Neural cell (in vitro differentiated cells): ENCODE results near the gene CAPN5. TPM values are rescaled to one million over a fixed set of nuclear protein-coding genes. Genes with fewer than 3 reads are reported as not detected.

Experiments used
- H2AFZ ChIP-seq: fragments of 200-600, 300-800 bp; sonication (generic), shearing (Covaris generic); 2 replicates; pipeline ENCODE4 v1.6.0; 2014; ENCODE audit warnings: low read depth, mild to moderate bottlenecking, antibody characterized with exemption, low read length, moderate library complexity
- H3F3A ChIP-seq: fragments of 200-600 bp; shearing (Covaris generic); 2 replicates; pipeline ENCODE4 v1.6.1; 2016; ENCODE audit warnings: mild to moderate bottlenecking, moderate library complexity, mixed read lengths, antibody characterized with exemption, low read length; ENCODE audit not compliant: insufficient read depth, poor library complexity, severe bottlenecking
- H3K27ac ChIP-seq: fragments of 200-600, 300-800 bp; sonication (generic), shearing (Covaris generic); 2 replicates; pipeline ENCODE4 v1.5.1; 2014; ENCODE audit warnings: mild to moderate bottlenecking, low read length, moderate library complexity
- H3K27me3 ChIP-seq: fragments of 300-800, 200-600 bp; sonication (generic), shearing (Covaris generic); 2 replicates; pipeline ENCODE4 v1.6.0; 2014; ENCODE audit warnings: mild to moderate bottlenecking, low read depth, low read length, moderate library complexity; ENCODE audit not compliant: insufficient read depth
- H3K36me3 ChIP-seq: fragments of 300-800, 200-600 bp; sonication (generic), shearing (Covaris generic); 2 replicates; pipeline ENCODE4 v1.5.1; 2014; ENCODE audit warnings: mild to moderate bottlenecking, antibody characterized with exemption, low read length, moderate library complexity; ENCODE audit not compliant: insufficient read depth
- H3K4me2 ChIP-seq: fragments of 300-800, 200-600 bp; sonication (generic), shearing (Covaris generic); 2 replicates; pipeline ENCODE4 v1.6.0; 2014; ENCODE audit warnings: mild to moderate bottlenecking, low read length
- H3K4me3 ChIP-seq: fragments of 300-800, 200-600 bp; sonication (generic), shearing (Covaris generic); 2 replicates; pipeline ENCODE4 v1.5.1; 2014; ENCODE audit warnings: mild to moderate bottlenecking, low read length, moderate library complexity
- H3K79me2 ChIP-seq: fragments of 200-600 bp; shearing (Covaris generic); replicated peaks from 2 replicates; pipeline ENCODE4 v1.6.0; 2014; ENCODE audit warnings: mild to moderate bottlenecking, low read length, moderate library complexity; ENCODE audit not compliant: insufficient read depth
- H3K9ac ChIP-seq: fragments of 300-800, 200-600 bp; sonication (generic), shearing (Covaris generic); 2 replicates; pipeline ENCODE4 v1.6.1; 2016; ENCODE audit warnings: mild to moderate bottlenecking, low read length, mixed read lengths
- H3K9me2 ChIP-seq: fragments of 200-600 bp; shearing (Covaris generic); 2 replicates; pipeline ENCODE4 v1.6.1; 2016; ENCODE audit warnings: mild to moderate bottlenecking, low read length, mixed read lengths; ENCODE audit not compliant: insufficient read depth
- H3K9me3 ChIP-seq: fragments of 200-600, 300-800 bp; sonication (generic), shearing (Covaris generic); 2 replicates; pipeline ENCODE4 v1.6.1; 2016; ENCODE audit warnings: mild to moderate bottlenecking, mixed run types, low read length, moderate library complexity, mixed read lengths
- H4K20me1 ChIP-seq: fragments of 200-600 bp; shearing (Covaris generic); 2 replicates; pipeline ENCODE4 v1.6.1; 2016; ENCODE audit warnings: mild to moderate bottlenecking, mixed run types; ENCODE audit not compliant: insufficient read depth
- EP300 ChIP-seq: fragments of 450-650 bp; conservative IDR thresholded peaks from 2 replicates; pipeline ENCODE4 v1.6.1; 2014; ENCODE audit warnings: antibody characterized with exemption, mild to moderate bottlenecking, moderate library complexity; ENCODE audit not compliant: poor library complexity, severe bottlenecking
- EZH2 ChIP-seq: fragments of 200-600, 300-800 bp; shearing (Covaris generic), sonication (generic); IDR thresholded peaks from 2 replicates; pipeline ENCODE4 v1.6.1; 2014; ENCODE audit warnings: antibody characterized with exemption, low read length, borderline replicate concordance, mild to moderate bottlenecking; ENCODE audit not compliant: insufficient read depth, poor library complexity, severe bottlenecking
- MXI1 ChIP-seq: fragments of 450-650 bp; conservative IDR thresholded peaks from 2 replicates; pipeline ENCODE4 v1.6.1; 2014; ENCODE audit warnings: antibody characterized with exemption, mild to moderate bottlenecking; ENCODE audit not compliant: poor library complexity, severe bottlenecking
- POLR2AphosphoS5 ChIP-seq: IDR thresholded peaks from 2 replicates; pipeline ENCODE4 v1.6.1; 2012
- RAD21 ChIP-seq: fragments of 450-650 bp; conservative IDR thresholded peaks from 2 replicates; pipeline ENCODE4 v1.6.1; 2014; ENCODE audit warnings: antibody characterized with exemption, mild to moderate bottlenecking, moderate library complexity
- SMC3 ChIP-seq: fragments of 450-650 bp; conservative IDR thresholded peaks from 2 replicates; pipeline ENCODE4 v1.6.1; 2014; ENCODE audit warnings: antibody characterized with exemption, mild to moderate bottlenecking, moderate library complexity; ENCODE audit not compliant: poor library complexity
- TAF1 ChIP-seq: IDR thresholded peaks from 2 replicates; pipeline ENCODE4 v1.6.1; 2012; ENCODE audit warnings: low read depth
- polyA plus RNA-seq: library from polyadenylated mRNA; depleted of rRNA; stranded (reverse); fragments of >200 nt; gene quantifications from 2 replicates; pipeline ENCODE4 v1.2.3, GENCODE V29; 2014
- TF ChIP-seq, protein P1 (sequence below): IDR thresholded peaks from 2 replicates; pipeline ENCODE4 v1.6.1; 2012; ENCODE audit warnings: borderline replicate concordance
- TF ChIP-seq, protein P2 (sequence below): fragments of 450-650 bp; IDR thresholded peaks from 2 replicates; pipeline ENCODE4 v1.5.1; 2014; ENCODE audit warnings: antibody characterized with exemption, mild to moderate bottlenecking, moderate library complexity; ENCODE audit not compliant: poor library complexity, severe bottlenecking

Gene CAPN5
- polyA plus RNA-seq, 1 donor from 2014 or later: 20.5 TPM

DNA sequence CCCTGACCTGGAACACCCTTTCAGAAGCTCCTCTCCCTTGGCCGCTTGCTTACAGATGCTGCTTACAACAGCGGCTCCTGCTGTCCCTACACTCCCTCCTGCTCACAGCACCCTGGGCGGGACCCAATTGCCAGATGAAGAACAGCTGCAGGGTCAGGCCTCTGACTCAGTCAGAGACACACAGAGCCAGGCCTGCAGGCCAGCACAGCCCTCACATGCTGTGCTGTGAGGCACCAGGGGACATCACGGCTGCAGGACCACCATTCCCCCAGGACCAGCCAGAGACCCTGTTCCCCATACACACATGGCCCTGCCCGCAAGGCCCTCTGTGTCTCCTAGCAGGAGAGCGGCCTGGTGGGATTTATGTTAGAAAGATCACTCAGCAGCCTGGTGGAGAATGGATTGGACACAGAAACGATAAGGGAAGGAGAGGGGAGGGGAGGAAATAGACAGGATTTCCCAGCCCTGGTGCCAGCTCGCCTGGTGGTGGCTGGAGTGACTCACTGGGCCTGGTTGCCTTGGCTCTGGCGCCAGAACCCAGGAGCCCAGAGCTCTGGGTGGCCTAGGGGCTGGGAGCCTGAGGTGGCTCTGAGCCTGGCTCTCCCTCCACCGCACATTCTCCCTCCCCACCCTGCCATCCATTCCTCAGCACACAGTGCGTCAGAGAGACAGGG lies 6.7 kb downstream of the CAPN5 start:
- H3K27me3 ChIP-seq: no peaks in the 10 kb centered on the region
- H3K27ac ChIP-seq: no peak overlapping the region
- no peak overlapping the region for H3K4me2 ChIP-seq
- no peaks in the 10 kb centered on the region for H4K20me1 ChIP-seq
- TF ChIP-seq POLR2AphosphoS5: no peak
- no peak for TF ChIP-seq EZH2
- TF ChIP-seq SMC3: no peak
- TF ChIP-seq, protein P1, sequence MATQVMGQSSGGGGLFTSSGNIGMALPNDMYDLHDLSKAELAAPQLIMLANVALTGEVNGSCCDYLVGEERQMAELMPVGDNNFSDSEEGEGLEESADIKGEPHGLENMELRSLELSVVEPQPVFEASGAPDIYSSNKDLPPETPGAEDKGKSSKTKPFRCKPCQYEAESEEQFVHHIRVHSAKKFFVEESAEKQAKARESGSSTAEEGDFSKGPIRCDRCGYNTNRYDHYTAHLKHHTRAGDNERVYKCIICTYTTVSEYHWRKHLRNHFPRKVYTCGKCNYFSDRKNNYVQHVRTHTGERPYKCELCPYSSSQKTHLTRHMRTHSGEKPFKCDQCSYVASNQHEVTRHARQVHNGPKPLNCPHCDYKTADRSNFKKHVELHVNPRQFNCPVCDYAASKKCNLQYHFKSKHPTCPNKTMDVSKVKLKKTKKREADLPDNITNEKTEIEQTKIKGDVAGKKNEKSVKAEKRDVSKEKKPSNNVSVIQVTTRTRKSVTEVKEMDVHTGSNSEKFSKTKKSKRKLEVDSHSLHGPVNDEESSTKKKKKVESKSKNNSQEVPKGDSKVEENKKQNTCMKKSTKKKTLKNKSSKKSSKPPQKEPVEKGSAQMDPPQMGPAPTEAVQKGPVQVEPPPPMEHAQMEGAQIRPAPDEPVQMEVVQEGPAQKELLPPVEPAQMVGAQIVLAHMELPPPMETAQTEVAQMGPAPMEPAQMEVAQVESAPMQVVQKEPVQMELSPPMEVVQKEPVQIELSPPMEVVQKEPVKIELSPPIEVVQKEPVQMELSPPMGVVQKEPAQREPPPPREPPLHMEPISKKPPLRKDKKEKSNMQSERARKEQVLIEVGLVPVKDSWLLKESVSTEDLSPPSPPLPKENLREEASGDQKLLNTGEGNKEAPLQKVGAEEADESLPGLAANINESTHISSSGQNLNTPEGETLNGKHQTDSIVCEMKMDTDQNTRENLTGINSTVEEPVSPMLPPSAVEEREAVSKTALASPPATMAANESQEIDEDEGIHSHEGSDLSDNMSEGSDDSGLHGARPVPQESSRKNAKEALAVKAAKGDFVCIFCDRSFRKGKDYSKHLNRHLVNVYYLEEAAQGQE: no peak
- TF ChIP-seq TAF1: no peak
- TF ChIP-seq MXI1: no peak
- TF ChIP-seq EP300: no peak
- no peak for TF ChIP-seq RAD21
- no peak overlapping the region for H2AFZ ChIP-seq
- H3F3A ChIP-seq: no peaks in the 10 kb centered on the region
- peaks cover 7% of the 10 kb centered on the region for H3K9me3 ChIP-seq
- no peaks in the 10 kb centered on the region for H3K79me2 ChIP-seq
- no peak overlapping the region for H3K9ac ChIP-seq
- no peak overlapping the region for H3K4me3 ChIP-seq
- H3K36me3 ChIP-seq: no peaks in the 10 kb centered on the region
- no peaks in the 10 kb centered on the region for H3K9me2 ChIP-seq

DNA sequence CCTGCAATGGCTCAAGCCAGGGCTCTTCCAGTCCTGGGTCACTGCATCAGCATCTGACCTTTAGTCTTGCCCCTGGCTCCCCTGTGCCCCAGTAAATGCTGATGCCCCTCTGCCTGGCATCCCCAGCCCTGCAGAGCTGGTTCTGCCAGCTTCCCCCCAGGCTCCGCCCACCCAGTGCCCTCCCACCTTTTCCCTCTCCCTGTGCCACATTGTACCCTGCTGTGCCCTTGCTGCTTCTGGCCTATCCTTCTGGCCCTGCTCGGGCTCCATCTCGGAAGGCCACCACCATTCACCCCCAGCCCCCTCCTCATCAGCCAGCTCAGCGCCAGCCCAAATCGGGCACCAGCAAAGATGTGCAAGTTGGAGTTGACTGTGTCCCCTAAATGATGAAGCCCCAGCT lies 7.4 kb downstream of the CAPN5 start:
- Histone ChIP-seq H3K79me2 (no peaks in the 10 kb centered on the region), H3K36me3 (no peaks in the 10 kb centered on the region), H4K20me1 (no peaks in the 10 kb centered on the region), H2AFZ (no peak overlapping the region), H3K9me2 (no peaks in the 10 kb centered on the region), H3K27me3 (no peaks in the 10 kb centered on the region), H3F3A (no peaks in the 10 kb centered on the region), H3K4me3 (no peak overlapping the region), H3K4me2 (no peak overlapping the region), H3K9me3 (peaks cover 7% of the 10 kb centered on the region), H3K27ac (no peak overlapping the region), H3K9ac (no peak overlapping the region)
- no peak for TF ChIP-seq RAD21
- no peak for TF ChIP-seq EZH2
- no peak for TF ChIP-seq EP300
- TF ChIP-seq, protein P1: no peak
- no peak for TF ChIP-seq TAF1
- TF ChIP-seq MXI1: no peak
- TF ChIP-seq, protein P2, sequence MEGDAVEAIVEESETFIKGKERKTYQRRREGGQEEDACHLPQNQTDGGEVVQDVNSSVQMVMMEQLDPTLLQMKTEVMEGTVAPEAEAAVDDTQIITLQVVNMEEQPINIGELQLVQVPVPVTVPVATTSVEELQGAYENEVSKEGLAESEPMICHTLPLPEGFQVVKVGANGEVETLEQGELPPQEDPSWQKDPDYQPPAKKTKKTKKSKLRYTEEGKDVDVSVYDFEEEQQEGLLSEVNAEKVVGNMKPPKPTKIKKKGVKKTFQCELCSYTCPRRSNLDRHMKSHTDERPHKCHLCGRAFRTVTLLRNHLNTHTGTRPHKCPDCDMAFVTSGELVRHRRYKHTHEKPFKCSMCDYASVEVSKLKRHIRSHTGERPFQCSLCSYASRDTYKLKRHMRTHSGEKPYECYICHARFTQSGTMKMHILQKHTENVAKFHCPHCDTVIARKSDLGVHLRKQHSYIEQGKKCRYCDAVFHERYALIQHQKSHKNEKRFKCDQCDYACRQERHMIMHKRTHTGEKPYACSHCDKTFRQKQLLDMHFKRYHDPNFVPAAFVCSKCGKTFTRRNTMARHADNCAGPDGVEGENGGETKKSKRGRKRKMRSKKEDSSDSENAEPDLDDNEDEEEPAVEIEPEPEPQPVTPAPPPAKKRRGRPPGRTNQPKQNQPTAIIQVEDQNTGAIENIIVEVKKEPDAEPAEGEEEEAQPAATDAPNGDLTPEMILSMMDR: no peak
- TF ChIP-seq POLR2AphosphoS5: no peak
- no peak for TF ChIP-seq SMC3
